ENCODE measurements around the gene SETD5.
A peak's percentile ranks its signal among the peaks of the same experiment; 100 is the strongest.

- TF ChIP-seq POLR2A (IDR thresholded peaks at IDR 0.05) (peak; percentile 70), POLR2AphosphoS5 (IDR thresholded peaks at IDR 0.05) (peak; percentile 88 to 96 (median 93)), CTCF (IDR thresholded peaks at IDR 0.05) (peak in 1 of 3 donors; percentile 13)
Observed at GRCh38 chr3:9362731-9363530, 34.5 kb upstream of the SETD5 start, which contains the start of gene THUMPD3.

Data from breast epithelium (tissue), 3 donors.